Measurements from ENCODE around the gene GANAB. TPM values are rescaled to one million over a fixed set of nuclear protein-coding genes. Genes with fewer than 3 reads are reported as not detected.

The GANAB gene
- total RNA-seq, 6 experiments from 2014 or later = 131 to 237 (median 201) TPM

DNA sequence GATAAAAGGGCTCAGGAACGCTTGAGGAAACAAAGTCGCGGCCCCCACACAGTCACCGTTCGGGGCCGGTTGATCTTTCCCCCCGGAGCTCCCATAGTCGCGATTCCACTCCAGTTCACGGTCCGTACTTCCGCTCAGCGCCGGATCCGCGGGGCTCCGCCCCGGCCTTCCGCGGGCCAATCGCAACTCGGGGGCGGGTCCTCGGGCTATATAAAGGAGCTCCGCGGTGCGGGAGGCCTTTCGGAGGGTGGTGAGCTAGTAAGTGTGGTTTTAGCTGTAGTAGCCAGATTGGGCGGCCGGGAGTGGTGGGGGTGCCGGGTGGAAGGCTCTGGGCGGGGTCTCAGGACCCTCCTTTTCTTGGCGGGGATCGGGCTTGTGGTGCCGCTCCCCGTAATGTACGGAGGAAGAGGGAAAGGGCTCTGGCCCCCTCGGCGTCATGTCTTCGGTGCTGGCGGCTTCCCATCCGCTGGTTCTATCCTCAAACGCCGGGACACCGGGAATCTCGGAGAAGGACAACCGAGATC, 18.7 kb upstream of the GANAB start, which contains the start of the genes C11orf98 and CSKMT:
Gene C11orf98 (minus strand): TSS at position 136 of the 524 bp plus-strand sequence. CDS start 41 bp downstream, at position 95.
Gene CSKMT (plus strand): TSS at position 238 of the 524 bp plus-strand sequence. CDS start 568 bp downstream, outside the sequence.
- intact Hi-C loops (cut with DNase I) = no loop called here
- Histone ChIP-seq H3K4me1 (peaks cover 0 to 40% (median 13%) of the 10 kb centered on the region in 4 donors), H3K4me3 (peak within 1 kb of the TSS; percentile 70 to 89 (median 75)), H3K27ac (peak within 1 kb of the TSS; percentile 66 to 81 (median 72)), H3K27me3 (no peaks in the 10 kb centered on the region), H3K36me3 (peaks cover 0 to 15% (median 2%) of the 10 kb centered on the region in 4 donors), H3K9me3 (no peaks in the 10 kb centered on the region)
- ATAC-seq (peak; percentile 94 to 97 (median 95)), DNase-seq (peak; percentile 96)
- under 1% methylated on average over 26 of the region's 47 CpGs for WGBS (ENCODE audit: insufficient coverage, low coverage, low lambda C conversion rate, missing lambda C conversion rate)
- TF ChIP-seq CTCF (IDR thresholded peaks at IDR 0.05) (no peak), POLR2A (IDR thresholded peaks at IDR 0.05) (peak; percentile 97)

GRCh38 chr11:62664405-62665074, 18.1 kb upstream of the GANAB start:
- intact Hi-C loops (cut with DNase I) = no loop called here
- 7% methylated on average over 16 of the region's 36 CpGs for whole genome bisulfite sequencing (ENCODE audit: insufficient coverage, low coverage, low lambda C conversion rate, missing lambda C conversion rate)
- peaks cover 0 to 35% (median 10%) of the 10 kb centered on the region in 4 donors for H3K4me1 ChIP-seq

DNA sequence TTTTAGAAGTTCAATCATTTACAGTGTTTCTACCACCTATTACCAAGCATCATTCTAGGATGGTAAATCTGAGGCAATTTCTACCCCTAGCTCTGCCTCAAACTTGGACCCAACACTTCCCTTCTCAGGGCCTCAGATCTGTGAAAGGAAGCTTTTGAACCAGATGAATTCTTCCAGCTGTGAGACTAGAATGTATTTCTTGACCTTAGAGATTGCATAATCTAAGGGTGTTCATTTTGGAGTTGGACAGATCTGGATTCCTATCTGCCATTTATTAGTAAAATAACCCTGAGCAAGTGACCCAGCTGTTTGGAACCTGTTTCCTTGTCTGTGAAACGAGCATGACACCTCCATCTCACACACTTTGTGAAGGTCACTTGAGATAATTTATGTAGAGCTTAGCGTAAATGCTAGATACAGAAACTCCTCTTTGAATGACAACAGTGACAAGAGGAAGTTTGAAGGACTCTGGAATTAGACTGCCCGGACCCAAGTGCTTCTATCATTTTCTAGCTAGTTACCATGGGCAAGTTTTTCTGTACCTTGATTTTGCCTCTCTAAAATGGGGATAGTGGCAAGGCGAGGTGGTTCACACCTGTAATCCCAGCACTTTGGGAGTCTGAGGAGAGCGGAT, 10.5 kb upstream of the GANAB start:
- intact Hi-C loops (cut with DNase I) = no loop called here
- Histone ChIP-seq H3K36me3 (peaks cover 0 to 4% (median under 1%) of the 10 kb centered on the region in 4 donors), H3K4me3 (no peak overlapping the region), H3K4me1 (peaks cover 0 to 8% (median 0%) of the 10 kb centered on the region in 4 donors), H3K9me3 (no peaks in the 10 kb centered on the region), H3K27ac (no peak overlapping the region), H3K27me3 (no peaks in the 10 kb centered on the region)
- TF ChIP-seq POLR2A (IDR thresholded peaks at IDR 0.05) = no peak
- no peak for DNase-seq
- no peak for ATAC-seq
- WGBS (ENCODE audit: insufficient coverage, low coverage, low lambda C conversion rate, missing lambda C conversion rate) = 53% methylated on average over 5 of the region's 5 CpGs

More at GRCh38 chr11:62664405-62665074, 18.1 kb upstream of the GANAB start:
- peaks cover 0 to 15% (median 2%) of the 10 kb centered on the region in 4 donors for H3K36me3 ChIP-seq
- H3K27me3 ChIP-seq = no peaks in the 10 kb centered on the region
- H3K27ac ChIP-seq = peak overlapping the region; percentile 66 to 81 (median 72)
- TF ChIP-seq CTCF (IDR thresholded peaks at IDR 0.05) (no peak), POLR2A (IDR thresholded peaks at IDR 0.05) (no peak)
- peak; percentile 35 to 51 (median 38) for ATAC-seq
- peak overlapping the region; percentile 70 to 89 (median 75) for H3K4me3 ChIP-seq
- DNase-seq = no peak
- H3K9me3 ChIP-seq = no peaks in the 10 kb centered on the region

DNA sequence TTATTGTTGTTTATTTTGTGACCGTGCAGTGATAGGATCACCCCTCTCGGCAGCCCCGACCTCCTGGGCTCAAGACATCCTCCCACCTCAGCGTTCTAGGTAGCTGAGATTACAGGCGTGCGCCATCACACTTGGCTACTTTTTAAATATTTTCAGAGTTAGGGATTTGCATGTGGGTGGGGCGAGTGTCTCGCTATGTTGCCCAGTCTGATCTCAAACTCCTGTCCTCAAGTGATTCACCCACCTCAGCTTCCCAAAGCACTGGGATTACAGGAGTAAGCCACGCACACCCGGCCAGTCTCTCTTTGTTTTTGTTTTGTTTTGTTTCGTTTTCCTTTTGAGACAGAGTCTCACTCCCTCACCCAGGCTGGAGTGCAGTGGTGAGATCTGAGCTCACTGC, 7.9 kb upstream of the GANAB start:
- TF ChIP-seq POLR2A (IDR thresholded peaks at IDR 0.05) (no peak), CTCF (IDR thresholded peaks at IDR 0.05) (no peak)
- H3K36me3 ChIP-seq = peaks cover 0 to 6% (median 4%) of the 10 kb centered on the region in 4 donors
- ATAC-seq (no peak), DNase-seq (no peak)
- no peak overlapping the region for H3K27ac ChIP-seq
- H3K4me1 ChIP-seq = peaks cover 0 to 13% (median 0%) of the 10 kb centered on the region in 4 donors
- 57% methylated on average over 4 of the region's 11 CpGs for WGBS (ENCODE audit: insufficient coverage, low coverage, low lambda C conversion rate, missing lambda C conversion rate)
- H3K27me3 ChIP-seq = no peaks in the 10 kb centered on the region
- no peaks in the 10 kb centered on the region for H3K9me3 ChIP-seq
- H3K4me3 ChIP-seq = no peak overlapping the region
- intact Hi-C loops (cut with DNase I) = no loop called here

All from right lobe of liver (tissue), 6 donors.